ENCODE data around the gene PAX7. TPM values are rescaled to one million over a fixed set of nuclear protein-coding genes. Genes with fewer than 3 reads are reported as not detected.

The PAX7 gene
- total and polyA plus RNA-seq, 2 donors (not counting 1 experiment from before 2014, with no cell fraction given) = not detected

- no peak overlapping the region for H3K4me3 Mint-ChIP-seq
- Histone ChIP-seq H4K20me1 (ENCODE audit: control insufficient read depth, insufficient read depth, low read length, poor library complexity, severe bottlenecking) (no peaks in the 10 kb centered on the region), H3K27ac (ENCODE audit: low read length in 2 of 2) (no peak overlapping the region), H3K9me3 (ENCODE audit: control extremely low read depth in 1 of 3, control insufficient read depth in 2 of 3, insufficient read depth in 1 of 3, low read length in 2 of 3) (no peaks in the 10 kb centered on the region), H3K4me2 (replicated peaks; ENCODE audit: low read depth, low read length, poor library complexity, severe bottlenecking) (no peak overlapping the region), H3K36me3 (replicated peaks in 1 of 2; ENCODE audit: control extremely low read depth in 1 of 2, control insufficient read depth in 1 of 2, extremely low read depth in 1 of 2, insufficient read depth in 2 of 2, low read length in 1 of 2) (no peaks in the 10 kb centered on the region), H3K4me3 (ENCODE audit: control extremely low read depth in 1 of 5, extremely low read depth in 1 of 5, insufficient read depth in 1 of 5, low read depth in 2 of 5, low read length in 4 of 5) (no peak overlapping the region), H3K9ac (ENCODE audit: low read length) (no peak overlapping the region), H3K27me3 (replicated peaks in 1 of 4; ENCODE audit: control extremely low read depth in 1 of 4, control insufficient read depth in 3 of 4, insufficient read depth in 4 of 4, low read length in 3 of 4) (peaks cover 0 to 17% (median under 1%) of the 10 kb centered on the region in 4 experiments), H2AFZ (ENCODE audit: insufficient read depth, low read depth, low read length, poor library complexity, severe bottlenecking) (no peak overlapping the region), H3K4me1 (ENCODE audit: control insufficient read depth in 2 of 2, insufficient read depth in 2 of 2, low read length in 2 of 2) (no peaks in the 10 kb centered on the region), H3K79me2 (ENCODE audit: control insufficient read depth, insufficient read depth, low read length) (no peaks in the 10 kb centered on the region)
- intact Hi-C loops (cut with micrococcal nuclease) = no loop called here
- ChIA-PET POLR2A (no interaction called here), CTCF (no interaction called here)
- DNase-seq (no peak), ATAC-seq (ENCODE audit: low read depth) (no peak)
- TF ChIP-seq EZH2 (IDR thresholded peaks at IDR 0.05; ENCODE audit: borderline replicate concordance, insufficient read depth, low read depth, low read length, poor library complexity, severe bottlenecking) = no peak
- no peak for TF ChIP-seq CTCF (IDR thresholded peaks at IDR 0.05)
- no peaks in the 10 kb centered on the region for H3K4me1 Mint-ChIP-seq
- 35% methylated on average over 4 of the region's 8 CpGs for WGBS (ENCODE audit: insufficient coverage)
- no peaks in the 10 kb centered on the region for H3K9me3 Mint-ChIP-seq (ENCODE audit: insufficient read depth)
- peaks cover 40% of the 10 kb centered on the region for H3K27me3 Mint-ChIP-seq
- H3K27ac Mint-ChIP-seq = no peak overlapping the region
These were observed 99.7 kb downstream of the PAX7 start for GRCh38 chr1:18730321-18730720.

GRCh38 chr1:18731148-18731547 is 100.5 kb downstream of the PAX7 start:
- ChIA-PET CTCF (no interaction called here), POLR2A (no interaction called here)
- Histone ChIP-seq H2AFZ (ENCODE audit: insufficient read depth, low read depth, low read length, poor library complexity, severe bottlenecking) (no peak overlapping the region), H3K36me3 (replicated peaks in 1 of 2; ENCODE audit: control extremely low read depth in 1 of 2, control insufficient read depth in 1 of 2, extremely low read depth in 1 of 2, insufficient read depth in 2 of 2, low read length in 1 of 2) (no peaks in the 10 kb centered on the region), H3K9ac (ENCODE audit: low read length) (no peak overlapping the region), H3K4me2 (replicated peaks; ENCODE audit: low read depth, low read length, poor library complexity, severe bottlenecking) (no peak overlapping the region), H3K27ac (ENCODE audit: low read length in 2 of 2) (no peak overlapping the region), H3K4me1 (ENCODE audit: control insufficient read depth in 2 of 2, insufficient read depth in 2 of 2, low read length in 2 of 2) (no peaks in the 10 kb centered on the region), H3K27me3 (replicated peaks in 1 of 4; ENCODE audit: control extremely low read depth in 1 of 4, control insufficient read depth in 3 of 4, insufficient read depth in 4 of 4, low read length in 3 of 4) (peaks cover 0 to 12% (median under 1%) of the 10 kb centered on the region in 4 experiments), H4K20me1 (ENCODE audit: control insufficient read depth, insufficient read depth, low read length, poor library complexity, severe bottlenecking) (no peaks in the 10 kb centered on the region), H3K9me3 (ENCODE audit: control extremely low read depth in 1 of 3, control insufficient read depth in 2 of 3, insufficient read depth in 1 of 3, low read length in 2 of 3) (no peaks in the 10 kb centered on the region), H3K4me3 (ENCODE audit: control extremely low read depth in 1 of 5, extremely low read depth in 1 of 5, insufficient read depth in 1 of 5, low read depth in 2 of 5, low read length in 4 of 5) (no peak overlapping the region), H3K79me2 (ENCODE audit: control insufficient read depth, insufficient read depth, low read length) (no peaks in the 10 kb centered on the region)
- no peak overlapping the region for H3K27ac Mint-ChIP-seq
- H3K4me1 Mint-ChIP-seq = no peaks in the 10 kb centered on the region
- 40% methylated on average over 6 of the region's 6 CpGs for WGBS (ENCODE audit: insufficient coverage)
- H3K9me3 Mint-ChIP-seq (ENCODE audit: insufficient read depth) = no peaks in the 10 kb centered on the region
- peaks cover 35% of the 10 kb centered on the region for H3K27me3 Mint-ChIP-seq
- intact Hi-C loops (cut with micrococcal nuclease) = no loop called here
- TF ChIP-seq EZH2 (IDR thresholded peaks at IDR 0.05; ENCODE audit: borderline replicate concordance, insufficient read depth, low read depth, low read length, poor library complexity, severe bottlenecking) = no peak
- TF ChIP-seq CTCF (IDR thresholded peaks at IDR 0.05) = no peak
- DNase-seq (no peak), ATAC-seq (ENCODE audit: low read depth) (no peak)
- no peak overlapping the region for H3K4me3 Mint-ChIP-seq

Measured in B cell (primary cell).